Colonic mucosa (tissue), 4 donors: Measurements from ENCODE around the gene PRRT4. TPM values are rescaled to one million over a fixed set of nuclear protein-coding genes. Genes with fewer than 3 reads are reported as not detected.

ENCODE experiments used
- DNase-seq: peaks from one replicate; pipeline ENCODE4 v3.0.0-alpha.2; 2020
- H3K27ac ChIP-seq: fragments of 200-600 bp; one replicate; pipeline ENCODE4 v1.8.0; 2021
- H3K27me3 ChIP-seq: fragments of 200-600 bp; one replicate; pipeline ENCODE4 v1.8.0; 2021
- H3K36me3 ChIP-seq: fragments of 200-600 bp; one replicate; pipeline ENCODE4 v1.8.0; 2021
- H3K4me1 ChIP-seq: fragments of 200-600 bp; one replicate; pipeline ENCODE4 v1.8.0; 2021; ENCODE audit warnings: mild to moderate bottlenecking
- H3K4me3 ChIP-seq: fragments of 200-600 bp; one replicate; pipeline ENCODE4 v1.8.0; 2021
- H3K9ac ChIP-seq, 2 donors: one replicate each; pipeline ENCODE4 v1.7.0; 2013; ENCODE audit warnings: control low read depth in 2 of 2, low read depth in 2 of 2, low read length in 2 of 2
- H3K9me3 ChIP-seq: fragments of 200-600 bp; one replicate; pipeline ENCODE4 v1.8.0; 2021
- CTCF ChIP-seq: fragments of 200-600 bp; IDR thresholded peaks from one replicate; pipeline ENCODE4 v1.8.0; 2022; ENCODE audit warnings: antibody characterized with exemption, mild to moderate bottlenecking
- intact Hi-C: fragments of 100-400 bp; cut with DNase I; formaldehyde crosslinking; loops from one replicate; pipeline ENCODE4 v1.14.1; 2022
- total RNA-seq, 2 donors: library from RNA; stranded (reverse); fragmentation: NEBNext Ultra II Directional in 1 of 2; extraction: Animal tissue kit (Norgen Biotek cat#: 25700) in 1 of 2; gene quantifications; one replicate each; pipeline ENCODE4 v1.2.1, GENCODE V29; 2021
- donor health status: healthy.
- donor health status: DM: no; HTN: no; CAD: no.
- donor health status: DM: no; HTN: no; CAD: no.

PRRT4 gene
- total RNA-seq, 2 donors from 2014 or later = 0.24 TPM; not detected in 1

DNA sequence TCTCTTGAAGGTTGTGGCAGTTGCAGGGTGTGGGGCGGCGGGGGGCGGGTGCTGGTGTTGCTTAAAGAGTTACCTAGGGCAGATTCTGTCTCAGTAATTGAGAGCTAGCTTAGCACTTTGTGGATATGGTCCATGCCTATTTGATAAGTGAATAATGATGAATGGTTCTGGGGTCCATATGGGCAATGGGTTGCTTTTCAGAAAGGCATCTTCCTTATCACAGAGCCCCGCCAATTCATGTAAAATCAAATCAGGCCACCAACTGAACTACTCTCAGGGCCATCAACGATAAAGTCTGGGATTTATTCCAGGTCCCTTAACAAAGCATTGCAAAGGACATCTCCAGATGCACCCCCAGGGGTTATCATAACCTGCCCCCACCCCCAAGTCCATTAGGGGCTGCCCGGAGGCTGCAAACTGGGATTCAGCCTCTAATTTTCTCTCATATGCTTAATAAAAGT lies 1.8 kb upstream of the PRRT4 start:
- TF ChIP-seq CTCF = no peak
- intact Hi-C loops = no loop called here
- peaks cover 20% of the 10 kb centered on the region for H3K27me3 ChIP-seq
- H3K9ac ChIP-seq = no peak overlapping the region
- no peak overlapping the region for H3K27ac ChIP-seq
- H3K9me3 ChIP-seq = no peaks in the 10 kb centered on the region
- H3K4me3 ChIP-seq = no peak overlapping the region
- no peaks in the 10 kb centered on the region for H3K36me3 ChIP-seq
- H3K4me1 ChIP-seq = no peaks in the 10 kb centered on the region
- DNase-seq = no peak

DNA sequence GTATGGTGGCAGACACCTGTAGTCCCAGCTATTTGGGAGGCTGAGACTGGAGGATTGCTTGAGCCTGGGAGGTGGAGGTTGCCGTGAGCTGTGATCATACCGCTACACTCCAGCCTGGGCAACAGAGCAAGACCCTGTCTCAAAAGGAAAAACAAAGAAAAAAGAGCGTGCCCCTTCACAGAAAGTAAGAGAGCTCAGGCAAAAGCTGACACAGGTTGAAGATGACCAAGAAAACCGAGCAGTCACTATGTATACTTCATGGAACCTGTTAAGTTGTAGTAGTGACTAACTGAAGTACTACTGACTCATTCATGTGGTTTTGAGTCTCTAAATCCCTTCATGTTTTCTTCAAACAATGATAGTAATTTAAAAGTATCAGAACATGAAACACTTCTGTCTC lies 1.2 kb upstream of the PRRT4 start:
- peaks cover 20% of the 10 kb centered on the region for H3K27me3 ChIP-seq
- no peak for DNase-seq

DNA sequence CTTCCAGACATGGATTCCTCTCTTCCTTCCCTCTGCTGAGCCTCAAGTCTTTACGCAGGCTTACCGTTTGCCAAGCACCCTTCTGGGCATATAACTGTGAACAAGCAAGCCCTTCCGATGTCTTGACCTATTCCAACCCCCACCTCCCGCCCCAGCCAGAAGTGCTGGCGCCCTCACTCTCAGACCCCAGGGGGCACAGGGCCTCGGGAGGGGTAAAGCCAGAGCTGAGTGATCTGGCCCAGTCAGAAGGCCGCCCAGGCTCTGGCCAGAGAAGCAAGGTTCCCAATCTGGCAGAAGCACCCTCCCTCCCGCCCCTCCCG lies 1.2 kb downstream of the PRRT4 start:
- no peak for DNase-seq
- H3K36me3 ChIP-seq = no peaks in the 10 kb centered on the region
- intact Hi-C loops = no loop called here
- peaks cover 20% of the 10 kb centered on the region for H3K27me3 ChIP-seq
- no peaks in the 10 kb centered on the region for H3K9me3 ChIP-seq
- H3K27ac ChIP-seq = no peak overlapping the region
- no peak for TF ChIP-seq CTCF
- H3K4me3 ChIP-seq = no peak overlapping the region
- H3K9ac ChIP-seq = no peak overlapping the region
- no peaks in the 10 kb centered on the region for H3K4me1 ChIP-seq

More for the DNA sequence above, 1.2 kb upstream of the PRRT4 start:
- no peak for TF ChIP-seq CTCF
- Histone ChIP-seq H3K36me3 (no peaks in the 10 kb centered on the region), H3K27ac (no peak overlapping the region), H3K9me3 (no peaks in the 10 kb centered on the region), H3K4me1 (no peaks in the 10 kb centered on the region), H3K9ac (no peak overlapping the region), H3K4me3 (no peak overlapping the region)
- intact Hi-C loops = no loop called here

DNA sequence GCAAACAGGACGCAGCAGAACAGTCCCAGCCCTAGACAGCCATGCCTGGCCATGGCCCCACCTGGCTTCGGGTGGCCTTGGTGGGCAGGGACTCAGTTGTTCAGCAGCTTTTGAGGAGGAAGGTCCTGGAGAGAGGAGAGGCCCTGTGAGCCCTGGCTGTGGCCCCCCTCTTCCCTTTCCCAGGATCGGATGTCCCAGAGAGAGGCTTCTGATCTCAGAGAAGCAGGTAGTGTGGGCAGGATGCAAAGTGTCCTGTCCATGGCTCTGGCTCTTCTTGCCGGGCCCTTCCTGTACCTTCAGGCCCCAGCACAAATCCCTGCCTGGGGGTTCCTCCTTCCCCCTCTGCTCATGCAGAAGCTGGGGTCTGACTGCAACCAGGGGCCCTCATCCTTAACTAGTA lies 1.6 kb downstream of the PRRT4 start:
- H3K27ac ChIP-seq = no peak overlapping the region
- H3K27me3 ChIP-seq = peaks cover 20% of the 10 kb centered on the region
- H3K36me3 ChIP-seq = no peaks in the 10 kb centered on the region
- no peaks in the 10 kb centered on the region for H3K9me3 ChIP-seq
- no peak overlapping the region for H3K4me3 ChIP-seq
- TF ChIP-seq CTCF = no peak
- no peak overlapping the region for H3K9ac ChIP-seq
- intact Hi-C loops = no loop called here
- no peak for DNase-seq
- no peaks in the 10 kb centered on the region for H3K4me1 ChIP-seq

- Histone ChIP-seq H3K4me1 (no peaks in the 10 kb centered on the region), H3K4me3 (no peak overlapping the region), H3K27me3 (peaks cover 20% of the 10 kb centered on the region), H3K27ac (no peak overlapping the region), H3K9me3 (no peaks in the 10 kb centered on the region), H3K9ac (no peak overlapping the region), H3K36me3 (no peaks in the 10 kb centered on the region)
- intact Hi-C loops = no loop called here
- no peak for DNase-seq
- no peak for TF ChIP-seq CTCF
Measured at GRCh38 chr7:128359336-128359735, 2.2 kb downstream of the PRRT4 start.

GRCh38 chr7:128358233-128358632 lies 3.3 kb downstream of the PRRT4 start:
- intact Hi-C loops = no loop called here
- Histone ChIP-seq H3K4me3 (no peak overlapping the region), H3K9ac (no peak overlapping the region), H3K4me1 (no peaks in the 10 kb centered on the region), H3K36me3 (no peaks in the 10 kb centered on the region), H3K9me3 (no peaks in the 10 kb centered on the region), H3K27me3 (peaks cover 20% of the 10 kb centered on the region), H3K27ac (no peak overlapping the region)
- TF ChIP-seq CTCF = no peak
- no peak for DNase-seq
